ENCODE results near the gene NAA50.

The NAA50 gene

GRCh38 chr3:113690482-113690881, 55.6 kb downstream of the NAA50 start:
- ChIA-PET POLR2A (no interaction called here), CTCF (no interaction called here)
- TF ChIP-seq HDGF (IDR thresholded peaks at IDR 0.05; ENCODE audit: borderline replicate concordance) (no peak), FOXM1 (IDR thresholded peaks at IDR 0.05; ENCODE audit: borderline replicate concordance) (no peak), FOXA1 (IDR thresholded peaks at IDR 0.05) (no peak), SP1 (IDR thresholded peaks at IDR 0.05) (no peak), TARDBP (IDR thresholded peaks at IDR 0.05) (no peak), ELF4 (IDR thresholded peaks at IDR 0.05) (no peak), CTBP1 (IDR thresholded peaks at IDR 0.05; ENCODE audit: borderline replicate concordance) (no peak), L3MBTL2 (conservative IDR thresholded peaks at IDR 0.05) (no peak)
- no peak for DNase-seq (ENCODE audit: extremely low spot score)

DNA sequence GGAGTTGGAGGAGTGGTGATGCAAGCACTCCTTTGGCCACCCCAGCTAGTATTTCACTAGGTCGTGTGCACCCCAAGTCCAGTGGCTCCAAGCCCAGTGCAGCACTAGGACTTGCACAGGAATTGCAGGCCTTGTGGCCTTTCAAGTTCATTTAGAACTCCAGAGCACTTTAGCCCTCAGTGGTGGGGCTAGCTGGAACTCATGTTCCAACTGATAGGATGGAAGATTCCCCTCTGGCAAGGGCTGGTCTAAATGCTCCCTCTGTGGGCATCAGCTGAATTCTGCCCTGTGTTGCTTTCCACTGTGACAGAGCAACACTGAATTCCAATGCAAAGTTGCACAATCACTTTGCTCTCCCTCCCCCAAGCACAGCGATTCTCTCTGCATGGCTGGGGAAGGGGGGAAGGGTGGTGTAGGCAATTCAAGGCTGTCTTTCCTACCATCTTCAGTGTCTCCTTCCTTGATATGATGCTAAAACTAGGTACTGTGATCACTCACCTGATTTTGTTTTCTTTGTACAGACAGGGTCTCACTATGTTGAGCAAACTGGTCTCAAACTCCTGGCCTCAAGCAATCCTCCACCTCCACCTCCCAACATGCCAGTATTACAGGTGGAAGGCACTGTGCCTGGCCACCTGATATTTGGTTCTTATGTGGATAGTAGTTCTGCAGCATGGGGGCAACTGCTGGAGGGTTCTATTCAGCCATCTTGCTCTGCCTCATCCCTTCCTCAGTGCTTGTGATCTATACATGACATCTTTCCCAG, 59.9 kb downstream of the NAA50 start:
- CTCF ChIA-PET = no interaction called here
- DNase-seq (ENCODE audit: extremely low spot score) = no peak
- POLR2A ChIA-PET = no interaction called here
- TF ChIP-seq CTBP1 (IDR thresholded peaks at IDR 0.05; ENCODE audit: borderline replicate concordance) (no peak), ELF4 (IDR thresholded peaks at IDR 0.05) (no peak), TARDBP (IDR thresholded peaks at IDR 0.05) (no peak), FOXA1 (IDR thresholded peaks at IDR 0.05) (no peak), LEF1 (IDR thresholded peaks at IDR 0.05; ENCODE audit: borderline replicate concordance) (no peak), FOXM1 (IDR thresholded peaks at IDR 0.05; ENCODE audit: borderline replicate concordance) (no peak), SUZ12 (IDR thresholded peaks at IDR 0.05) (no peak), SP1 (IDR thresholded peaks at IDR 0.05) (no peak), FOXK2 (IDR thresholded peaks at IDR 0.05) (no peak), ZNF384 (IDR thresholded peaks at IDR 0.05) (no peak), ARNT (IDR thresholded peaks at IDR 0.05) (no peak), HDGF (IDR thresholded peaks at IDR 0.05; ENCODE audit: borderline replicate concordance) (no peak)
- TF ChIP-seq, protein P1, sequence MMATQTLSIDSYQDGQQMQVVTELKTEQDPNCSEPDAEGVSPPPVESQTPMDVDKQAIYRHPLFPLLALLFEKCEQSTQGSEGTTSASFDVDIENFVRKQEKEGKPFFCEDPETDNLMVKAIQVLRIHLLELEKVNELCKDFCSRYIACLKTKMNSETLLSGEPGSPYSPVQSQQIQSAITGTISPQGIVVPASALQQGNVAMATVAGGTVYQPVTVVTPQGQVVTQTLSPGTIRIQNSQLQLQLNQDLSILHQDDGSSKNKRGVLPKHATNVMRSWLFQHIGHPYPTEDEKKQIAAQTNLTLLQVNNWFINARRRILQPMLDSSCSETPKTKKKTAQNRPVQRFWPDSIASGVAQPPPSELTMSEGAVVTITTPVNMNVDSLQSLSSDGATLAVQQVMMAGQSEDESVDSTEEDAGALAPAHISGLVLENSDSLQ (IDR thresholded peaks at IDR 0.05) = no peak

GRCh38 chr3:113685124-113685523, 60.9 kb downstream of the NAA50 start:
- no peak for DNase-seq (ENCODE audit: extremely low spot score)
- TF ChIP-seq CTBP1 (IDR thresholded peaks at IDR 0.05; ENCODE audit: borderline replicate concordance) = no peak
- TF ChIP-seq SUZ12 (IDR thresholded peaks at IDR 0.05) = no peak
- no peak for TF ChIP-seq FOXK2 (IDR thresholded peaks at IDR 0.05)
- TF ChIP-seq, protein P1 (IDR thresholded peaks at IDR 0.05) = no peak
- TF ChIP-seq TARDBP (IDR thresholded peaks at IDR 0.05) = no peak
- TF ChIP-seq FOXM1 (IDR thresholded peaks at IDR 0.05; ENCODE audit: borderline replicate concordance) = no peak
- no peak for TF ChIP-seq LEF1 (IDR thresholded peaks at IDR 0.05; ENCODE audit: borderline replicate concordance)
- CTCF ChIA-PET = no interaction called here
- POLR2A ChIA-PET = no interaction called here

DNA sequence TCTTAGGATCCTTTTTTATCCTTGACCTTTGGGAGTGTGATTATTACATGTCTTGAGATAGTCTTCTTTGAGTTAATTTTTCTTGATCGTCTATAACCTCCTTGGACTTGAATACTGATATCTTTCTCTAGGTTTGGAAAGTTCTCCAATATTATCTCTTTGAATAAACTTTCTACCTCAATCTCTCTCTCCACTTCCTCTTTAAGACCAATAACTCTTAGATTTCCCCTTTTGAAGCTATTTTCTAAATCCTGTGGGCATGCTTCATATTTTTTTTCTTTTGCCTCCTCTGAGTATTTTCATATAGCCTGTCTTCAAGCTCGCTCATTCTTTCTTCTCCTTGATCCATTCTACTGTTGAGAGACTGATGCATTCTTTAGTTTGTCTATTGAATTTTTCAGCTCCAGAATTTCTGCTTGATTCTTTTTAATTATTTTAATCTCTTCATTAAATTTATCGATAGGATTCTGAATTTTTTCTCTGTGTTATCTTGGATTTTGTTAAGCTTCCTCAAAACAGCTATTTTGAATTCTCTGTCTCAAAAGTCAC, 61.7 kb downstream of the NAA50 start:
- ChIA-PET POLR2A (no interaction called here), CTCF (no interaction called here)
- no peak for TF ChIP-seq L3MBTL2 (conservative IDR thresholded peaks at IDR 0.05)
- no peak for TF ChIP-seq FOXK2 (IDR thresholded peaks at IDR 0.05)
- no peak for TF ChIP-seq FOXM1 (IDR thresholded peaks at IDR 0.05; ENCODE audit: borderline replicate concordance)
- no peak for TF ChIP-seq ELF4 (IDR thresholded peaks at IDR 0.05)
- no peak for TF ChIP-seq HDGF (IDR thresholded peaks at IDR 0.05; ENCODE audit: borderline replicate concordance)
- TF ChIP-seq, protein P1 (IDR thresholded peaks at IDR 0.05) = no peak
- TF ChIP-seq ARNT (IDR thresholded peaks at IDR 0.05) = no peak
- no peak for TF ChIP-seq CTBP1 (IDR thresholded peaks at IDR 0.05; ENCODE audit: borderline replicate concordance)
- no peak for TF ChIP-seq BHLHE40 (IDR thresholded peaks at IDR 0.05; ENCODE audit: borderline replicate concordance)
- no peak for TF ChIP-seq LEF1 (IDR thresholded peaks at IDR 0.05; ENCODE audit: borderline replicate concordance)
- TF ChIP-seq FOXA1 (IDR thresholded peaks at IDR 0.05) = no peak
- TF ChIP-seq SUZ12 (IDR thresholded peaks at IDR 0.05) = no peak
- TF ChIP-seq NFRKB (IDR thresholded peaks at IDR 0.05) = no peak
- no peak for TF ChIP-seq SP1 (IDR thresholded peaks at IDR 0.05)
- TF ChIP-seq TARDBP (IDR thresholded peaks at IDR 0.05) = no peak
- no peak for TF ChIP-seq ZNF384 (IDR thresholded peaks at IDR 0.05)
- DNase-seq (ENCODE audit: extremely low spot score) = no peak

GRCh38 chr3:113678773-113679172, 67.3 kb downstream of the NAA50 start:
- no peak for TF ChIP-seq L3MBTL2 (conservative IDR thresholded peaks at IDR 0.05)
- no peak for TF ChIP-seq HDGF (IDR thresholded peaks at IDR 0.05; ENCODE audit: borderline replicate concordance)
- TF ChIP-seq SUZ12 (IDR thresholded peaks at IDR 0.05) = no peak
- TF ChIP-seq ARNT (IDR thresholded peaks at IDR 0.05) = no peak
- DNase-seq (ENCODE audit: extremely low spot score) = no peak
- CTCF ChIA-PET = no interaction called here
- POLR2A ChIA-PET = no interaction called here

DNA sequence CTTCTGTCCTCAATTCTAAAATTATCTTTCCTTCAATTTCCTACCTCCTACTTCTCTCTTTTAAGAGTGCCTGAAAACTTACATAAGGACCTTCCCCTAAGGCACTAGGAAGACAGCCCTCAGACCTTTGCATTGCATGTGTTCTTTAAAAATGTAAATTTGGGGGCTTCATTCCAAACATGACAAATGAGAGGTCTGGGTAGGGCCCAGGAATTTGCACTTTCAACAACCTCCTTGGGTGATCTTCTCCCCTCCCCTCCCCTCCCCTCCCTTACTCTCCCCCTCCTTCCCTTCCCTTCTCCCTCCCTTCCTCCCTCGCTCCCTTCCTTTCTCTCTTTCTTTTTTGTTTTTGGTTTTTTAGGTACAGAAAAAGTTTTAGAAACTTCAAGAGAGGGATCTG, 68.3 kb downstream of the NAA50 start:
- DNase-seq (ENCODE audit: extremely low spot score) = no peak
- TF ChIP-seq ZNF384 (IDR thresholded peaks at IDR 0.05) = no peak
- TF ChIP-seq TARDBP (IDR thresholded peaks at IDR 0.05) = no peak
- TF ChIP-seq BHLHE40 (IDR thresholded peaks at IDR 0.05; ENCODE audit: borderline replicate concordance) = no peak
- no peak for TF ChIP-seq NFRKB (IDR thresholded peaks at IDR 0.05)
- no peak for TF ChIP-seq ELF4 (IDR thresholded peaks at IDR 0.05)
- TF ChIP-seq, protein P1 (IDR thresholded peaks at IDR 0.05) = no peak
- TF ChIP-seq SP1 (IDR thresholded peaks at IDR 0.05) = no peak
- TF ChIP-seq ARNT (IDR thresholded peaks at IDR 0.05) = no peak
- TF ChIP-seq FOXA1 (IDR thresholded peaks at IDR 0.05) = no peak
- no peak for TF ChIP-seq FOXM1 (IDR thresholded peaks at IDR 0.05; ENCODE audit: borderline replicate concordance)
- TF ChIP-seq SUZ12 (IDR thresholded peaks at IDR 0.05) = no peak
- no peak for TF ChIP-seq L3MBTL2 (conservative IDR thresholded peaks at IDR 0.05)
- TF ChIP-seq HDGF (IDR thresholded peaks at IDR 0.05; ENCODE audit: borderline replicate concordance) = no peak
- no peak for TF ChIP-seq LEF1 (IDR thresholded peaks at IDR 0.05; ENCODE audit: borderline replicate concordance)
- TF ChIP-seq FOXK2 (IDR thresholded peaks at IDR 0.05) = no peak
- POLR2A ChIA-PET = no interaction called here
- CTCF ChIA-PET = no interaction called here

Data from HEK293T (cell line).